GM23338 (cell line): Measurements from ENCODE around the gene ADAP1. TPM values are rescaled to one million over a fixed set of nuclear protein-coding genes. Genes with fewer than 3 reads are reported as not detected.

Source experiments
- ATAC-seq: fragments of 200-7000 bp; cut with Tn5 transposase; 3 replicates; pipeline ENCODE4 v1.9.1; 2020
- DNase-seq: peaks from one replicate; pipeline ENCODE4 v3.0.0-alpha.2; 2015; ENCODE audit warnings: low spot score
- H2AFZ ChIP-seq: fragments of 200-600 bp; sonication (generic); 2 replicates; pipeline ENCODE4 v1.8.0; 2016; ENCODE audit warnings: antibody characterized with exemption, mild to moderate bottlenecking, moderate library complexity
- H3F3A ChIP-seq: fragments of 200-600 bp; sonication (generic); replicated peaks from 2 replicates; pipeline ENCODE4 v1.8.0; 2017; ENCODE audit warnings: antibody characterized with exemption, mixed run types, low read depth
- H3K27ac ChIP-seq: fragments of 200-600 bp; sonication (generic); 2 replicates; pipeline ENCODE4 v1.6.1; 2016; ENCODE audit warnings: low read depth
- H3K27me3 ChIP-seq: fragments of 200-600 bp; sonication (generic); 2 replicates; pipeline ENCODE4 v1.8.0; 2016; ENCODE audit warnings: mild to moderate bottlenecking, mixed run types, moderate library complexity; ENCODE audit not compliant: insufficient read depth
- H3K36me3 ChIP-seq: fragments of 200-600 bp; sonication (generic); 2 replicates; pipeline ENCODE4 v1.8.0; 2016; ENCODE audit warnings: mild to moderate bottlenecking; ENCODE audit not compliant: insufficient read depth
- H3K4me1 ChIP-seq: fragments of 200-600 bp; sonication (generic); 2 replicates; pipeline ENCODE4 v1.8.0; 2016; ENCODE audit warnings: mild to moderate bottlenecking, moderate library complexity; ENCODE audit not compliant: insufficient read depth
- H3K4me2 ChIP-seq: fragments of 200-600 bp; sonication (generic); 2 replicates; pipeline ENCODE4 v1.7.1; 2017; ENCODE audit warnings: mixed run types
- H3K4me3 ChIP-seq: fragments of 200-600 bp; sonication (generic); 2 replicates; pipeline ENCODE4 v1.6.1; 2016; ENCODE audit warnings: mixed run types
- H3K79me2 ChIP-seq: fragments of 200-600 bp; sonication (generic); replicated peaks from 2 replicates; pipeline ENCODE4 v1.8.0; 2017; ENCODE audit warnings: mild to moderate bottlenecking; ENCODE audit not compliant: insufficient read depth
- H3K9me2 ChIP-seq: fragments of 200-600 bp; sonication (generic); 2 replicates; pipeline ENCODE4 v1.8.0; 2017; ENCODE audit not compliant: insufficient read depth
- H4K20me1 ChIP-seq: fragments of 200-600 bp; sonication (generic); replicated peaks from 2 replicates; pipeline ENCODE4 v1.8.0; 2017; ENCODE audit warnings: mild to moderate bottlenecking; ENCODE audit not compliant: insufficient read depth
- H3K27ac Mint-ChIP-seq: 2 replicates; pipeline ENCODE4 v1.8.0; 2020; ENCODE audit warnings: inconsistent platforms, mild to moderate bottlenecking, moderate library complexity, mixed read lengths
- H3K27me3 Mint-ChIP-seq: 3 replicates; pipeline ENCODE4 v1.8.0; 2022; ENCODE audit warnings: low read depth, mild to moderate bottlenecking, moderate library complexity, mixed read lengths, inconsistent platforms; ENCODE audit not compliant: insufficient read depth, poor library complexity
- H3K36me3 Mint-ChIP-seq: 3 replicates; pipeline ENCODE4 v1.8.0; 2021; ENCODE audit warnings: low read depth, mild to moderate bottlenecking, inconsistent platforms, moderate library complexity, mixed read lengths
- H3K4me1 Mint-ChIP-seq: 3 replicates; pipeline ENCODE4 v1.8.0; 2020; ENCODE audit warnings: mild to moderate bottlenecking, inconsistent platforms, mixed read lengths
- H3K4me3 Mint-ChIP-seq: 3 replicates; pipeline ENCODE4 v1.8.0; 2021; ENCODE audit warnings: moderate library complexity, mild to moderate bottlenecking, inconsistent platforms, mixed read lengths
- H3K9me3 Mint-ChIP-seq: 3 replicates; pipeline ENCODE4 v1.8.0; 2020; ENCODE audit warnings: moderate library complexity, mild to moderate bottlenecking, inconsistent platforms, mixed read lengths
- EZH2 ChIP-seq: fragments of 200-600 bp; sonication (generic); IDR thresholded peaks from one replicate; pipeline ENCODE4 v1.8.0; 2017; ENCODE audit warnings: antibody characterized with exemption, mild to moderate bottlenecking, low read depth; ENCODE audit not compliant: unreplicated experiment
- JUNB ChIP-seq: IDR thresholded peaks from one replicate; pipeline ENCODE4 v1.6.1; 2016; ENCODE audit warnings: antibody characterized with exemption; ENCODE audit not compliant: unreplicated experiment
- NANOG ChIP-seq: IDR thresholded peaks from 2 replicates; pipeline ENCODE4 v1.6.1; 2016; ENCODE audit warnings: antibody characterized with exemption, borderline replicate concordance
- POLR2AphosphoS5 ChIP-seq: IDR thresholded peaks from 2 replicates; pipeline ENCODE4 v1.6.1; 2016; ENCODE audit warnings: antibody characterized with exemption, low read depth
- ZNF114 ChIP-seq: fragments of 250-450 bp; sonication (Bioruptor Pico); IDR thresholded peaks from 2 replicates; pipeline ENCODE4 v1.5.0; 2020; ENCODE audit warnings: mild to moderate bottlenecking, moderate library complexity
- polyA plus RNA-seq: library from polyadenylated mRNA; unstranded; fragments of >200 nt; fragmentation: Nextera tagmentation; extraction: Ambion mirVana; gene quantifications from 2 replicates; pipeline ENCODE4 v1.2.1, GENCODE V29; 2016
- total RNA-seq: library from RNA; depleted of rRNA; stranded (reverse); fragments of >200 nt; shearing (Covaris generic); gene quantifications from 2 replicates; pipeline ENCODE4 v1.2.3, GENCODE V29; 2014
- TF ChIP-seq, protein P1 (sequence below), 2 experiments: fragments of 200-600 bp in 1 of 2; sonication (generic) in 1 of 2; conservative IDR thresholded peaks; 2 replicates each; pipeline versions ENCODE4 v1.5.1 to v1.6.1; 2016 to 2017; ENCODE audit warnings: antibody characterized with exemption in 2 of 2, low read depth in 2 of 2, mild to moderate bottlenecking in 2 of 2, moderate library complexity in 1 of 2
- TF ChIP-seq, protein P2 (sequence below): IDR thresholded peaks from one replicate; pipeline ENCODE4 v1.6.1; 2018; ENCODE audit warnings: antibody characterized with exemption; ENCODE audit not compliant: unreplicated experiment

Gene ADAP1
- total and polyA plus RNA-seq, 2 experiments from 2014 or later: 2.2 to 9.6 TPM

DNA sequence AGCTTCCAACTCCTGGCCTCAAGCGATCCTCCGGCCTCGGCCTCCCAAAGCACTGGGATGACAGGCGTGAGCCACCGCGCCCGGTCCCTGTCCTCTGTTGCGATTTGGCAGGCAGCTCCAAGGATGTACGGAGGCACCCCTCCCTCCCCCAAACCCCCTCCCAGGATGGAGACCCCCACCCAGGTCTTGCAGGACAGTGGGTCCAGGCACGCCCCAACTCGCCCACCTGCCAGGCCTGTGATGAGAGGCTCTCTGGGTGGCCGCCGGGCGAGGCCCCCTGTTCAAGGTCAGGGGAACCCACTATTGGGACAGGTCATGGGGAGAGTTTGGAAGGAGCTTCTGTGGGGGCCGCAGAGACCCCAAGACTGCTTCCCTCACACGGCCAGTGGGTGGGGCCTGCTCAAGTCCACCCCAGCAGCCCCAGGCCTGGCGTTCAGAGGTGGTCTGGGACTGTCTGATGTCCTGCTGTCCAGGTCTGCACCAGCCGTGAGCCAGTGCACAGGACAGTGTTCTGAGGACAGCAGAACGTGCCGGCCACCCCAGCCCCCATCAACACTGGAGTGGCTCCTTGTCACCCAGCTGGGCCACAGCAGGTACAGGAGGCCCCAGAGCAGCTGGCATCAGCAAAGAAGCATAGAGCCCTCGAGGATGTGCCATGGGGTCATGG is 2.5 kb downstream of the ADAP1 start:
- Mint-ChIP-seq H3K9me3 (no peaks in the 10 kb centered on the region; the same call in 2 of the 3 replicates), H3K36me3 (no peaks in the 10 kb centered on the region; the same call in 2 of the 3 replicates), H3K27ac (no peak overlapping the region), H3K4me1 (peaks cover 10% of the 10 kb centered on the region), H3K4me3 (no peak overlapping the region), H3K27me3 (peaks cover 22% of the 10 kb centered on the region)
- Histone ChIP-seq H3K4me1 (no peaks in the 10 kb centered on the region; the same call in 1 of the 2 replicates), H3K27me3 (peaks cover 24% of the 10 kb centered on the region), H3K4me2 (no peak overlapping the region), H4K20me1 (no peaks in the 10 kb centered on the region), H3F3A (peaks cover 6% of the 10 kb centered on the region; the same call in 1 of the 2 replicates), H3K4me3 (no peak overlapping the region), H3K9me2 (no peaks in the 10 kb centered on the region), H3K36me3 (no peaks in the 10 kb centered on the region), H3K27ac (no peak overlapping the region), H3K79me2 (no peaks in the 10 kb centered on the region), H2AFZ (no peak overlapping the region)
- TF ChIP-seq, protein P1, sequence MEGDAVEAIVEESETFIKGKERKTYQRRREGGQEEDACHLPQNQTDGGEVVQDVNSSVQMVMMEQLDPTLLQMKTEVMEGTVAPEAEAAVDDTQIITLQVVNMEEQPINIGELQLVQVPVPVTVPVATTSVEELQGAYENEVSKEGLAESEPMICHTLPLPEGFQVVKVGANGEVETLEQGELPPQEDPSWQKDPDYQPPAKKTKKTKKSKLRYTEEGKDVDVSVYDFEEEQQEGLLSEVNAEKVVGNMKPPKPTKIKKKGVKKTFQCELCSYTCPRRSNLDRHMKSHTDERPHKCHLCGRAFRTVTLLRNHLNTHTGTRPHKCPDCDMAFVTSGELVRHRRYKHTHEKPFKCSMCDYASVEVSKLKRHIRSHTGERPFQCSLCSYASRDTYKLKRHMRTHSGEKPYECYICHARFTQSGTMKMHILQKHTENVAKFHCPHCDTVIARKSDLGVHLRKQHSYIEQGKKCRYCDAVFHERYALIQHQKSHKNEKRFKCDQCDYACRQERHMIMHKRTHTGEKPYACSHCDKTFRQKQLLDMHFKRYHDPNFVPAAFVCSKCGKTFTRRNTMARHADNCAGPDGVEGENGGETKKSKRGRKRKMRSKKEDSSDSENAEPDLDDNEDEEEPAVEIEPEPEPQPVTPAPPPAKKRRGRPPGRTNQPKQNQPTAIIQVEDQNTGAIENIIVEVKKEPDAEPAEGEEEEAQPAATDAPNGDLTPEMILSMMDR (conservative IDR thresholded peaks at IDR 0.05; ENCODE audit: low read depth in 2 of 2): no peak
- TF ChIP-seq JUNB: no peak
- TF ChIP-seq, protein P2, sequence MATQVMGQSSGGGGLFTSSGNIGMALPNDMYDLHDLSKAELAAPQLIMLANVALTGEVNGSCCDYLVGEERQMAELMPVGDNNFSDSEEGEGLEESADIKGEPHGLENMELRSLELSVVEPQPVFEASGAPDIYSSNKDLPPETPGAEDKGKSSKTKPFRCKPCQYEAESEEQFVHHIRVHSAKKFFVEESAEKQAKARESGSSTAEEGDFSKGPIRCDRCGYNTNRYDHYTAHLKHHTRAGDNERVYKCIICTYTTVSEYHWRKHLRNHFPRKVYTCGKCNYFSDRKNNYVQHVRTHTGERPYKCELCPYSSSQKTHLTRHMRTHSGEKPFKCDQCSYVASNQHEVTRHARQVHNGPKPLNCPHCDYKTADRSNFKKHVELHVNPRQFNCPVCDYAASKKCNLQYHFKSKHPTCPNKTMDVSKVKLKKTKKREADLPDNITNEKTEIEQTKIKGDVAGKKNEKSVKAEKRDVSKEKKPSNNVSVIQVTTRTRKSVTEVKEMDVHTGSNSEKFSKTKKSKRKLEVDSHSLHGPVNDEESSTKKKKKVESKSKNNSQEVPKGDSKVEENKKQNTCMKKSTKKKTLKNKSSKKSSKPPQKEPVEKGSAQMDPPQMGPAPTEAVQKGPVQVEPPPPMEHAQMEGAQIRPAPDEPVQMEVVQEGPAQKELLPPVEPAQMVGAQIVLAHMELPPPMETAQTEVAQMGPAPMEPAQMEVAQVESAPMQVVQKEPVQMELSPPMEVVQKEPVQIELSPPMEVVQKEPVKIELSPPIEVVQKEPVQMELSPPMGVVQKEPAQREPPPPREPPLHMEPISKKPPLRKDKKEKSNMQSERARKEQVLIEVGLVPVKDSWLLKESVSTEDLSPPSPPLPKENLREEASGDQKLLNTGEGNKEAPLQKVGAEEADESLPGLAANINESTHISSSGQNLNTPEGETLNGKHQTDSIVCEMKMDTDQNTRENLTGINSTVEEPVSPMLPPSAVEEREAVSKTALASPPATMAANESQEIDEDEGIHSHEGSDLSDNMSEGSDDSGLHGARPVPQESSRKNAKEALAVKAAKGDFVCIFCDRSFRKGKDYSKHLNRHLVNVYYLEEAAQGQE: no peak
- ATAC-seq (no peak), DNase-seq (no peak)

DNA sequence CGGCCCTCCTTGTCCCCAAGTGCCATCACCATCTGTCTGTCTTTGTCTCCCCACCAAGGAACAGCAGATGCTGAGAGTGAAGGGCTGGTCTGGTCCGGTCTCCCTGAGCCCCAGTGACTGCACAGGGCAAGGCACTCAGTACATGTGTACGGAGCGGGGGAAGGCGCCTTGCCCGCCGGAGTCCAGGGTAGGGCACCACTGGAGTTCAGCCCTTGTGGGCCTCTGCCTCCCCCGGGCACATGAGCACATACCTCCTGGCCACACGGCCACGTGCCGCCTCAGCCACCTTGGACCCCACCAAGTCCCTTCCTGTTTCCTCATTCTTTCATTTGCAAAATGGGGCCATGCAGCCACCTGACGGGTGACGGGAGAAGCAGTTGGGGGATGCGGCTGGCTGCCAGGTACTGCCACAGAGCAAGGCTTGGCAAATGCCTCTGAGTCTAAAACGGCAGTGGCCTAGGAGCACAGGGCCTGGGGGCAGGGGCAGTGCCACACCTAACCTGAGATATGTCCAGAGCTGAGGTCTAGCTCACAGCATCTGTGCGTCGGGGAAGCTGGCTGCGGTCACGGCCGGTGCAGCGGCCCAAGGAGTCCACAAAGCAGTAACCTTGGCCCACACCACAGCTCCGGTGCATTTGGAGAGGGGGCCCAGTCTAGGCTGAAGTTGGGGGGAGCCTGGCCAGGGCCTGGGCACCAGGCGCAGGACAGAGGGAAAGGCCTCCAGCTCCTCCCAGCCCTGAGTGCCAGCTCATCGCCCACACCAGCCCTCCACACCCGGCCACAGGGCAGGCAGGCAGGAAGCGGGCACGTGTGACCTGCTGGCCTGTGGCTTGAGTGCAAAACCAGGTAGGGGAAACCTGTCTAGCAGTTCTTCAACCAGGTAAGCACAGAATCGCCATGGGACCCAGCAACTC is 5.2 kb downstream of the ADAP1 start:
- Histone ChIP-seq H3K27ac (no peak overlapping the region), H3K27me3 (peaks cover 9% of the 10 kb centered on the region), H3K4me2 (no peak overlapping the region), H4K20me1 (no peaks in the 10 kb centered on the region), H3K36me3 (no peaks in the 10 kb centered on the region), H3K4me3 (no peak overlapping the region), H2AFZ (no peak overlapping the region), H3F3A (no peaks in the 10 kb centered on the region), H3K4me1 (no peaks in the 10 kb centered on the region; the same call in 1 of the 2 replicates), H3K79me2 (no peaks in the 10 kb centered on the region), H3K9me2 (no peaks in the 10 kb centered on the region)
- DNase-seq (no peak), ATAC-seq (no peak)
- Mint-ChIP-seq H3K27ac (no peak overlapping the region), H3K36me3 (no peaks in the 10 kb centered on the region), H3K4me3 (no peak overlapping the region), H3K4me1 (peaks cover 13% of the 10 kb centered on the region), H3K9me3 (no peaks in the 10 kb centered on the region; the same call in 2 of the 3 replicates), H3K27me3 (peaks cover 8% of the 10 kb centered on the region)
- TF ChIP-seq ZNF114 (CRISPR knock-in tag) (no peak), NANOG (no peak), POLR2AphosphoS5 (no peak), EZH2 (no peak)
